Right lobe of liver (tissue), 6 donors: ENCODE data around the gene CLEC16A. TPM values are rescaled to one million over a fixed set of nuclear protein-coding genes. Genes with fewer than 3 reads are reported as not detected.
A peak's percentile ranks its signal among the peaks of the same experiment; 100 is the strongest.

Experiments used
- ATAC-seq, 4 donors: fragments of 200-7000 bp; cut with Tn5 transposase; one replicate each; pipeline ENCODE4 v1.9.1; 2020; ENCODE audit warnings: mild to moderate bottlenecking in 4 of 4, moderate library complexity in 4 of 4
- DNase-seq, 3 donors: peaks; one replicate each; pipeline ENCODE4 v3.0.0-alpha.2; 2020
- H3K27ac ChIP-seq, 3 donors: fragments of 200-600 bp; one replicate each; pipeline ENCODE4 v1.8.0; 2022
- H3K27me3 ChIP-seq, 2 donors: fragments of 200-600 bp; one replicate each; pipeline ENCODE4 v1.8.0; 2022
- H3K36me3 ChIP-seq, 4 donors: fragments of 200-600 bp; sonication (generic) in 1 of 4; one replicate each; pipeline versions ENCODE4 v1.5.1 to v1.8.0; 2017 to 2022; ENCODE audit warnings: control low read depth in 1 of 4
- H3K4me1 ChIP-seq, 4 donors: fragments of 200-600 bp; sonication (generic) in 1 of 4; one replicate each; pipeline versions ENCODE4 v1.5.1 to v1.8.0; 2017 to 2022; ENCODE audit warnings: control low read depth in 1 of 4
- H3K4me3 ChIP-seq, 3 donors: fragments of 200-600 bp; one replicate each; pipeline ENCODE4 v1.8.0; 2022
- H3K9me3 ChIP-seq, 4 donors: fragments of 200-600 bp; sonication (generic) in 1 of 4; one replicate each; pipeline versions ENCODE4 v1.5.1 to v1.8.0; 2017 to 2022; ENCODE audit warnings: control low read depth in 1 of 4
- POLR2A ChIP-seq: fragments of 450-650 bp; IDR thresholded peaks from one replicate; pipeline ENCODE4 v1.6.1; 2017; ENCODE audit warnings: antibody characterized with exemption, mild to moderate bottlenecking
- WGBS: methylation state at CpG from one replicate; pipeline ENCODE4 v1.1.6; 2018; ENCODE audit warnings: low coverage, low lambda C conversion rate; ENCODE audit not compliant: insufficient coverage; ENCODE audit errors: missing lambda C conversion rate; 5-methylcytosine and 5-hydroxymethylcytosine counted together
- intact Hi-C, 2 donors: fragments of 100-400 bp; cut with DNase I; formaldehyde crosslinking; loops; one replicate each; pipeline versions ENCODE4 v1.11.2 to v1.14.1; 2022
- total RNA-seq, 6 experiments: library from RNA; depleted of rRNA in 2 of 6; stranded (reverse); fragments of >200 nt in 2 of 6; fragmentation: NEBNext Ultra II Directional in 3 of 6; extraction: Animal tissue kit (Norgen Biotek cat#: 25700) in 3 of 6; gene quantifications; one replicate each; pipeline versions ENCODE4 v1.1.0 to v1.2.4, GENCODE V29; 2016 to 2023
- TF ChIP-seq, protein P1 (sequence below), 4 donors: fragments of 200-600 bp in 3 of 4; fragments of 450-650 bp in 1 of 4; IDR thresholded peaks; one replicate each; pipeline versions ENCODE4 v1.5.1 to v1.8.0; 2016 to 2022; ENCODE audit warnings: antibody characterized with exemption in 4 of 4, mild to moderate bottlenecking in 2 of 4
- donor health status: DM: no; HTN: yes; CAD: no.
- donor health status: DM: no; HTN: no; CAD: no.
- donor health status: DM: no; HTN: no; CAD: no.
- donor health status: DM: no; HTN: yes; CAD: no.
- donor health status: DM: no; HTN: yes; CAD: no.

Gene CLEC16A
- total RNA-seq, 6 experiments from 2014 or later, result 15.2 to 25.9 (median 19.8) TPM

DNA sequence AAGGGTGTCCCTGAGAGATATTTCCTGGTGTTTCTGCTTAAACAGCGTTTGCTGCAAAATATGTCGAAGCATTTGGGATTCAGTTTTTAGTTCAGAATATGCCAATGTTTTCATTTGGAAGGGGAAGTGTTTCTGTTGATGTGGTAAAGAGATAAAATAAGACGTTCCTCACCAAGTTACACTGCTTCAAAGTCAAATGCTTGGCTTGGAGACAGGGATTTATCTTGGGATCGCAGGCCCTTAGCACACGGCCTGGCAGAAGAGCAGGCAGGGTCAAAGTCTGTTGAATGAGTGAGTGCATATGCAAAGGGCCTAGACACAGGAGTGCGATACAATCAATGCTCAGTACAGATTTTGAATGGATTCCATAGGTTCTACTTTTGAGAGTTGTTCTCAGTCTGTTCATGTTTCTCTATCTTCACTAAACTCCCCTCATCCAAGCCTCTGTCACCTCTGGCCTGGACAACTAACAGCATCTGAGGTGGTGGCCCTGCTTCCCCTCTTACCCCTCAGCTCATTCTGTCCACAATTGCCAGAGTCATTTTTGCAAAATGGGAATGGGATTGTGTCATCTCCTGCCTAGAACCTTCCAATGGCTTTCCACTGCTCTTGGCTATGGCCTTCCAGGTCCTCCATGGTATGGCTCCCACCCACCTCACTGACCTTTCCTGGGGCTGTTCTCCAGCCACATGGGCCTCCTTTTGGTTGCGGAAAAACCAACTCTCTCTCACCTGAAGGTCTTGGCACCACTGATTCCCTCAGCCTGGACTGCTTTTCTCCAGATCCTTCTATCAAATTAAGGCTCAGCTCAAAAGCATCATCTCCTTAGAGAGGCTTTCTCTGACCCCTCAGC, 5.3 kb upstream of the CLEC16A start:
- Histone ChIP-seq H3K27ac (peak overlapping the region; percentile 49 to 71 (median 49)), H3K4me1 (peaks cover 0 to 78% (median 31%) of the 10 kb centered on the region in 4 donors), H3K4me3 (peak overlapping the region; percentile 0 to 73 (median 70)), H3K36me3 (no peaks in the 10 kb centered on the region), H3K9me3 (no peaks in the 10 kb centered on the region), H3K27me3 (no peaks in the 10 kb centered on the region)
- intact Hi-C loops, result no loop called here
- DNase-seq, result peak in 1 of 3 donors; percentile 69
- peak; percentile 10 to 43 (median 30) for ATAC-seq
- 21% methylated on average over 7 of the region's 7 CpGs for WGBS
- no peak for TF ChIP-seq POLR2A
- TF ChIP-seq, protein P1, sequence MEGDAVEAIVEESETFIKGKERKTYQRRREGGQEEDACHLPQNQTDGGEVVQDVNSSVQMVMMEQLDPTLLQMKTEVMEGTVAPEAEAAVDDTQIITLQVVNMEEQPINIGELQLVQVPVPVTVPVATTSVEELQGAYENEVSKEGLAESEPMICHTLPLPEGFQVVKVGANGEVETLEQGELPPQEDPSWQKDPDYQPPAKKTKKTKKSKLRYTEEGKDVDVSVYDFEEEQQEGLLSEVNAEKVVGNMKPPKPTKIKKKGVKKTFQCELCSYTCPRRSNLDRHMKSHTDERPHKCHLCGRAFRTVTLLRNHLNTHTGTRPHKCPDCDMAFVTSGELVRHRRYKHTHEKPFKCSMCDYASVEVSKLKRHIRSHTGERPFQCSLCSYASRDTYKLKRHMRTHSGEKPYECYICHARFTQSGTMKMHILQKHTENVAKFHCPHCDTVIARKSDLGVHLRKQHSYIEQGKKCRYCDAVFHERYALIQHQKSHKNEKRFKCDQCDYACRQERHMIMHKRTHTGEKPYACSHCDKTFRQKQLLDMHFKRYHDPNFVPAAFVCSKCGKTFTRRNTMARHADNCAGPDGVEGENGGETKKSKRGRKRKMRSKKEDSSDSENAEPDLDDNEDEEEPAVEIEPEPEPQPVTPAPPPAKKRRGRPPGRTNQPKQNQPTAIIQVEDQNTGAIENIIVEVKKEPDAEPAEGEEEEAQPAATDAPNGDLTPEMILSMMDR (IDR thresholded peaks at IDR 0.05), result no peak

DNA sequence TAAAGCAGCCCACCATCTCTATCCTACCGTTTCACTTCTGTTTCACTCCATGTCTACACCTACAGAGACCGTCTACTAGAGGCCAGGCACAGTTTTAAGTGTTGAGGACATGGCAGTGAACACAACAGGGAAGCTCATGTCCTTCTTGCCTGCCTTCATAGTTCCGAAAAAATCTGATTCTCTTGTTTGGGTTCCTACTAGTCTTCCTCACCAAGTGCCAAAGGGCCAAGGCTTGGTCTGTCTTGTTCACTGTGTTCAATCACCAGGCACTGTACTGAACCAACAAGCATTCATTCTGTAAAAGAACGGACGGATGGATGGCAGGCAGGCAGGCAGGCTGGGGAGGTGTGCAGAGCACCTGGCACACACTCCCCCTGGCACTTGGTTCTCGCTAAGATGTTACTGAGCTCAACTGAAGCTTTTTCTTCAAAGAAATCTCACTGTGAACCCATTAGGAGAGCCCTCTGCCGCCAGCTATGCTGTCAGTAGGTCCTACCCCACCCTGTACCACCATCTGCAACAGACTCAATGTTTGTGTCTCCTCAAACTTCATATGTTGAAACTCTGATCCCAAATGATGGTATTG, 4.6 kb upstream of the CLEC16A start:
- peaks cover 0 to 76% (median 28%) of the 10 kb centered on the region in 4 donors for H3K4me1 ChIP-seq
- intact Hi-C loops, result no loop called here
- DNase-seq, result no peak

DNA sequence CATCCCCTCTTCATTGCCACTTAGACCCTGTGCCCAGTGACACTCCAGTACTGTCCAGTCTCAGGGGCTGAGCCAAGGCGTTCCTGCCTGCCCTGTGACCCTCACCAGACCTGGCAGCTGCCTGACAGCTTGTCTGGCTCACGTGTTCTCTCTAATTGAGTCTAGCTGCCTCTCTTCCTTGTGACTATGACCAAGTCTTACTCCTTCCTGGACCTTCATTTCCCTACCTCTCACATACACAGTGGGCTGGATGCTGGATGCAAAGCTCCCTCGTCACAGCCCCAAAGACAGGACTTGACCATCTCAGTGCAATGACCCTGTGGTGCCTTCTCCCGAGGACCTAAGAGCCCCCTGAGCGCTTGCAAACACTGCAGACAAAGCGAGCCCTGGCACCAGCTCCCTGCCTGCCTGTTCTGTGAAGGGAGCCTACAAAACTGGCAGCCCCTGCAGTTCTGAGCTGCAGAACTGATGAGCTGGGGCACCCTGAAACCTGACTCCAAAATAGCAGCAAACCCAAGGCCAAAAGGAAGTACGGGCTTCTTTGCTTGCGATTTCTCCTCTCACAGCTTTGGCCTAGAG, 3.8 kb upstream of the CLEC16A start:
- DNase-seq (peak in 2 of 3 donors; percentile 44 to 69), ATAC-seq (peak in 1 of 4 donors; percentile 0)

More for the DNA sequence above, 4.6 kb upstream of the CLEC16A start:
- ATAC-seq, result no peak
- H3K27ac ChIP-seq, result peak overlapping the region; percentile 9 to 71 (median 49)
- H3K27me3 ChIP-seq, result no peaks in the 10 kb centered on the region
- no peaks in the 10 kb centered on the region for H3K9me3 ChIP-seq
- 51% methylated on average over 5 of the region's 7 CpGs for WGBS
- no peaks in the 10 kb centered on the region for H3K36me3 ChIP-seq
- H3K4me3 ChIP-seq, result peak overlapping the region; percentile 70 to 75 (median 73)
- no peak for TF ChIP-seq POLR2A
- TF ChIP-seq, protein P1 (IDR thresholded peaks at IDR 0.05), result no peak

More for the DNA sequence above, 3.8 kb upstream of the CLEC16A start:
- Histone ChIP-seq H3K27me3 (no peaks in the 10 kb centered on the region), H3K27ac (peak overlapping the region; percentile 9 to 71 (median 49)), H3K4me3 (peak overlapping the region; percentile 70 to 75 (median 73)), H3K4me1 (peaks cover 0 to 74% (median 27%) of the 10 kb centered on the region in 4 donors), H3K9me3 (no peaks in the 10 kb centered on the region), H3K36me3 (no peaks in the 10 kb centered on the region)
- no peak for TF ChIP-seq POLR2A
- TF ChIP-seq, protein P1 (IDR thresholded peaks at IDR 0.05), result no peak
- intact Hi-C loops, result no loop called here
- 0% methylated on average over 5 of the region's 8 CpGs for WGBS
